CD4-positive, alpha-beta T cell treated with Interferon alpha-2 for 1 hour (primary cell): ENCODE measurements around the gene ABCB9.
A peak's percentile ranks its signal among the peaks of the same experiment; 100 is the strongest.

Source experiments
- DNase-seq, 2 donors: peaks; one replicate each; pipeline ENCODE4 v3.0.0-alpha.2; 2020 to 2022

The ABCB9 gene

DNA sequence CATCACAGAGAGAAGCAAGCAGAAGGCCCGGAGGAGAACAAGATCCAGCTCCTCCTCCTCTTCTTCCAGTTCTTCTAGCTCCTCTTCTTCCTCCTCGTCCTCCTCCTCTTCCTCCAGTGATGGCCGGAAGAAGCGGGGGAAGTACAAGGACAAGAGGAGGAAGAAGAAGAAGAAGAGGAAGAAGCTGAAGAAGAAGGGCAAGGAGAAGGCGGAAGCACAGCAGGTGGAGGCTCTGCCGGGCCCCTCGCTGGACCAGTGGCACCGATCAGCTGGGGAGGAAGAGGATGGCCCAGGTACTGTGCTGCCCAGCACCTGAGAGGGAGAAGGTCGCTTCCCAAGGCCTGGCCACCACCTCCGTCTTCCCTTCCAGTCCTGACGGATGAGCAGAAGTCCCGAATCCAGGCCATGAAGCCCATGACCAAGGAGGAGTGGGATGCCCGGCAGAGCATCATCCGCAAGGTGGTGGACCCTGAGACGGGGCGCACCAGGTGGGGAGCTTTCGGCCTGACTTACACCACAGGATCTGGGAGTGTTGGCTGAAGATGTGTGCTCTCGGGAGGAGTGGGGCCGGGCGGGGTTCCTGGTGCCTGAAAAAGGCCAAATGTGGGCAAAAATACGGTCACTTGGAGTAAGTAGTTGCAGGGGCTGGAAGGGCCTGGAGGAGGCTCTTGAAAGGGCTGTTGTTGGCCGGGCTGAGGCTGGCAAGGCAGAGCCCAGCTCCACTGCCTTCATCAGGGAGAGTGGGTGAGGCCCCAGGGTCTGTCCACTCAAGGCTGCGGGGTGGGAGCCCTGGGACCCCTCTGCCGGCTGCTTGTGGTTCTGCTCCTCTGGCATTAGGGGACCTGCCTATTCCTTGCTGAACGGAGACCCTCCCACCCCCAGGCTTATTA lies 15.6 kb upstream of the ABCB9 start:
- no peak for DNase-seq

DNA sequence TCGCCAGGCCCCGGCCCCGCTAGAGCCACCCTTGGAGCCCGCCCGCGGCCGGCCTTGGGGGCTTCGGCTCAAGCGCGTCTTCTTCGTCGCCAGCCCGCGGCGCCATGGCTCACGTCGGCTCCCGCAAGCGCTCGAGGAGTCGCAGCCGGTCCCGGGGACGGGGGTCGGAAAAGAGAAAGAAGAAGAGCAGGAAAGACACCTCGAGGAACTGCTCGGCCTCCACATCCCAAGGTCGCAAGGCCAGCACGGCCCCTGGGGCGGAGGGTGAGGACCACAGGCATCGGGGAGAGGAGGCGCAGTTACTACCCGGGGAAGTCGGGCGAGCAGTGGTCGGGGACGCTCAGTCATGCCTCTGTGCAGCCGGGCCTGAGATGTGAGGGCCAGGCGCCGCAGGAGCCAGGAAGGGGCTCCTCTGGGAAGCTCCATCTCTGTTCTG lies 14.8 kb upstream of the ABCB9 start:
- DNase-seq: no peak

DNA sequence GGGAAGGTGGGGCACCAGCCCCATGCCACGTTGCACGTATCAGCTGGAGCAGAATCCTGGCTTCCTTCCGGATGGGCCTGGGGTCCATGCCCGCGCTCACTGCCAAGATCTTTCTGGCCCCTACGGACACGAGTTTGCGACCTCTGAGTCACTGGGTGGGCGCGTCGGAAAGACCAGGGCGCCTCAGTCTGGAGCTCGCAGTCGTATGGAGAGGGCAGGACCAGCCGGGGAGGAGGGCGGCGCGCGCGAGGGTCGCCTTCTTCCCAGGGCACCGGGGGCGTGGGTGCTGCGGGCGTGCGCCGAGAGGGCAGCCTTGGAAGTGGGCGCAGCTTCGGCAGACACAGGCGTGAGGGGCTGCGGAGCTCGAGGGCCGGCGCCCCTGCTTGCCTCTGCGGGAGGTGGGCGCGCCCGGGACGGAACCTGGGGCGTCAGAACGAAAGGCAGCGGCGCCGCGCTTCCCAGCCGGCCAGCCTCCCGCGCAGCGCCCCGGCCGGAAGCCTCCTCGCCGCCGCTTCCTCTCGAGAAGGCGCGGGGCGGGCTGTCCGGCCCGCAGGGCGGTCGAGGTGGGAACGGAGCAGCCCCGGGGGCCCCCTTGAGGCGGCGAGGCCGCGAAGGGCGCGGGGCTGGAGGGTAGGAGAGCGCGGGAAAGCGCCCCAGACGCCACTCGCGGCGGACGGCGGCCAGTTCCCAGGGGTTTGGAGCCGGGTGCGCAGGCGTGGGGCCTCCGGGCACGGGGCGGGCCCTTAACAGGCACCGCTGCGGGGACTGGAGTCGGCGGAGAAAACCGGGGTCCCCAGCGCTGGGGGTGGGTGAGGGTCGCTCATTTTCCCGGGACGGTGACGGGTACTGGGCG lies 14.1 kb upstream of the ABCB9 start, which contains the start of gene ARL6IP4:
Gene ARL6IP4 (plus strand): TSS at position 499 of the 853 bp plus-strand sequence. CDS start 459 bp downstream, outside the sequence.
- DNase-seq: peak; percentile 49 to 69

DNA sequence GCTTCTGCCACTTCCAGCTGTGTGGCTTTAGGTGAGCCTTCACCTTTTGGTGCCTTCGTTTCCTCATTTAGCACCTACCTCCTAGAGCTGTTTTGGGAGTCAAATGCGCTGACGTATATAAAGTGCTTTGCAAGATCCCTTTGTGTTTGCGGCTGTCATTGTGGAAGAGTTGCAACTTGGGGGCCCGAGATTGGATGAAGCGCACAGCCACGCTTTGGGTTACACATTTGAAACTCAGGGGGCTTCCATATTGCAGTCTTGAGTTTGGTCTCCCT lies 13.6 kb upstream of the ABCB9 start:
- no peak for DNase-seq

DNA sequence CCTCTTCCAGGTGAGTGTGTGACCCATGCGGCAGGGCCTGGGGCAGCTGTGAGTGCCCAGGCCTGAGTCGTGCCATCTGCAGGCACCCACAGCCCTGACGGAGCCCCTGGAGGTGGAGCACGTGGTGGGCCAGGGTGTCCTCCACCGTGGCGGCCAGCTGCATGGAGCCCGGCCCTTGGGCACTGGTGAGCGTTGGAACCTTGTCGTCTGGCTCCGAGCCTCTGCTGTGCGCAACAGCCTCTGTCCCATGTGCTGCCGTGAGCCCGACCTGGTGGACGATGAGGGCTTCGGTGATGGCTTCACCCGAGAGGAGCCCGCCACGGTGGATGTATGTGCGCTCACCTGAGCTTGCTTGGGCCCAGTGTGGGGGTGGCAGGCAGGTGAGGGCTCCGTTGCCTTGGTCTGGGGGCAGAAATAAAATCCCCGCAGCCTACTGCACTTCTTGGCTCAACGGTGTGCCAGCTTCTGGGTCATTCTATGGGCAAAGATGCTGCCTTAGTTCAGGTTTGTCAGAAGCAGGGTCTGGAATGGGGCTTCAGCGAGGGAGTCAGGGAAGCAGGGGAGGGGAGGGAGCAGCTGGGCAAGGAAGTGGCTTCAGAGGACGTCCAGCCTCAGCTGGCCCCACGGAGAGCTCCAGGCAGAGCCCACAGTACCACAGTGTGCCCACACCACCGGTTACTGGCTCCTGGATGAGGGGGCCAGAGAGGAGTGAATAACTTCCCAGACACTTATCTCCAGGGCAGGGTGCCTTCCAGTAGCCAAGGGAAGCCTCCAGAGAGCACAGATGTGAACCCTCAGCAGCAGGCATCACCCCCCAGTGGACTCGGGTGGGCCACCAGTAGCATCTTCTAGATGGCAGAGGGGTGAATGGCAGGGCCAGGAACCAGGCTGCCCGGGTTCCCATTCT lies 13.0 kb upstream of the ABCB9 start:
- DNase-seq: no peak

DNA sequence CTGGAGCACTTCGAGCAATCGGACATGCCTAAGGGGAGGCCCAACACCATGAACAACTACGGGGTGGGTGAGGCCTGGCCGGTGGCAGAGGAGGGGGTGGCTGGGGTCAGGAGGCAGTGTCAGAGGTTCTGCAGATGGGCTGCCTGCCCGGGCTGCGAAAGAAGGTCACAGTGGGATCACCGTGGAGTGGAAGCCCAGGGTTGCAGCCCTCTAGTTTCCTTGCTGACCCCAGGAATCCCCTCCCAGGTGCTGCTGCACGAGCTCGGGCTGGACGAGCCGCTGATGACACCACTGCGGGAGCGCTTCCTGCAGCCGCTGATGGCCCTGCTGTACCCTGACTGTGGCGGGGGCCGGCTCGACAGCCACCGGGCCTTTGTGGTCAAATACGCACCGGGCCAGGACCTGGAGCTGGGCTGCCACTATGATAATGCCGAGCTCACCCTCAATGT lies 12.3 kb upstream of the ABCB9 start:
- DNase-seq: no peak

DNA sequence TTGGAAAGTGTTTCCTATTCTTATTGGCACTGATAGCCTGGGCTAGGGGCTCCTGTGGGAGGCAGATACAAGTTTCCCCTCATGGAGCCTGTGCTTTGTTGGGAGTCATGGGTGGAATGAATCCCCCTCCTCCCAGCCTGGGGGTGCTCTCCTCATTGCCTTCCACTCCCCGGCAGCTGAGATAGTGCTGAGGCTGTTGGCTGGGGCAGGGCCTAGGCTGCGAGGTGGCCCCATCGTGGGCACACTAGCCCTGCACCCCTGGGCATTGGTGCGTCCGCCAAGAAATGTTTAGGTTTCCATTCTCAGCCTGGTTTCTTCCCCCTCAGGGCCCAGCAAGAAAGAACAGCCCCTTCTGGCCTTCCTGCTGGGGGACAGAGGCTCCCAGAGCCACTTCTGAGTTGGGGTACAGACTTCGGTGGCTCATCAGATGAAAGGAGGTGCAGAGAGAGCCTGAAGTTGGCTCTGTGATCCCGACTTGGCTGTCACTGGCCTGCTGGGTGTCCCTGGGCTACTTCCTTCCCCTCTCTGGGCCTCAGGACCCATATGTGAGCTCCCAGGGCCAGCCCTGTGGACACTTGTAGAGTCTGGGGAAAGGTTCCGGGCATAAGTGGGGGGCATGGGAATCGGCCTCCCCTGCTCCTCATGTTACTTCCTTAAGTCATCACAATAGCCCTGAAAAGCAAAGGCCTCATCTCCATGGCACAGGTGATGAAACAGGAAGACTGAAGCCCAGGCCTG lies 11.6 kb upstream of the ABCB9 start:
- DNase-seq: no peak

DNA sequence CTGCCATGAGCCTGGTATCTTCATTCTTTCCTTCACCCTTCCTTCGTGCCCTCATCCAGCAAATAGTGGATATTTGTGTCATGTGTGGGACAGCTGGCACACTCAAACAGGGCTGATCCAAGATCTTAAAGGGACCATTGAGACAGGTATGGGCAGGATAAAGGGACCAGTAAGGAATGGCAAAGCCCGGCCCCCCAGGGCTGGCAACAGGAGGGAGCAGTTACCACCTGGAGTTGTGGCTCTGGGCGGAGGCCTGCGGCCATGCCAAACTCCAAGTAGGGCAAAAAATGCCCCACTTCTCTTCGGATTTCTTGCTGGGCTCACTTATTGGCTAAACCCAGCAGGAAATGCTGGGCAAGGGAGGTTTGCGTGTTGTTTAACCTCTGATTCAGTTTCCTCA lies 10.9 kb upstream of the ABCB9 start:
- no peak for DNase-seq

DNA sequence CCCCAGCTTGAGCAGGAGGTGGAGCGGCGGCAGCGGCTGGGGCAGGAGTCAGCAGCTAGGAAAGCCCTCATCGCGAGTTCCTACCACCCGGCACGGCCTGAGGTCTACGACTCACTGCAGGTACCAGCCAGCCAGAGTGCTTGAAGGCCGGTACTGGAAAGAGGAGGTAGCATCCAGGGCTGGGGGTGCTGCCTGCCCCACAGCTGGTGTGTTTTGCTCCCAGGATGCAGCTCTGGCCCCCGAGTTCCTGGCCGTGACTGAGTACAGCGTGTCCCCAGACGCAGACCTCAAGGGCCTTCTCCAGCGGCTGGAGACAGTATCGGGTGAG lies 10.3 kb upstream of the ABCB9 start:
- no peak for DNase-seq

DNA sequence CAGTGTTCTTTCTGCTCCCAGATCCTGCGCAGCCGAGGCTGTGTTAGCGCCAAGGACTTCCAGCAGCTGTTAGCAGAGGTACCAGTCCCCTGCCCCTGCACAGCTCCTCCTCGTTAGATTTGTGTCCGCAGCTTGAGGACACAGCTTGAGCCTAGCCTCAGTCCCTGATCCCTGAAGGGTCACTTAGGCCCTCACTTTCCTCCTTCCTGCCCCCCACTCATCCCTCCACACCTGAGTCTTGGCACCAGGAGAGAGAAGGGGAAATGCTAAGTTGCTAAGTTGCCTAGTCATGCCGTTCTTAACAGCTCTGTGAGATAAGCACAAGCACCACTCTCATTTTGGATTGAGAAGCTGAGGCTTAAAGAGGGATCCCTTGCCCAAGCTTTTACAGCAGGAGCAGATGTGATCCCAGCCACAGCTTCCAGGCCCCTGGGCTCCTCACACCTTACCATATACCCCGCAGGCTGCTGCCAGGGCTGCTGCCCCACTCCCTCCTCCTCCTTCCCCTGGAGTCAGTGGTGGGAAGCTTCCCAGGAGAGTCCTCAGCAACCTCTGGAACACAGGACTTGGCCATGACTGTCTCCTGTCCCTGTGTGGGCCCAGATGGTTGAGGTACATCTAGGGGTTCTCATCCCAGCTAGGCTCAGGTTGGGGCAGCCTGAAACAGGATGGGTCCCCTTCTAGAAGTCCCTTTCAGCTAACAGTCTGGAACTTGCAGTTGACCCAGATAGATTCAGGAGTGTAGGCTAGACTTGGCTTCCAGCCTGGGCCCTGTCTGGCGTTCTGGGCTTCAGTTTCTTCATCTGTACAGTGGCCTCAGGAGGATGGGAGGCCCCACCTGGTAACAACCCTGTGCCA lies 9.8 kb upstream of the ABCB9 start:
- no peak for DNase-seq

DNA sequence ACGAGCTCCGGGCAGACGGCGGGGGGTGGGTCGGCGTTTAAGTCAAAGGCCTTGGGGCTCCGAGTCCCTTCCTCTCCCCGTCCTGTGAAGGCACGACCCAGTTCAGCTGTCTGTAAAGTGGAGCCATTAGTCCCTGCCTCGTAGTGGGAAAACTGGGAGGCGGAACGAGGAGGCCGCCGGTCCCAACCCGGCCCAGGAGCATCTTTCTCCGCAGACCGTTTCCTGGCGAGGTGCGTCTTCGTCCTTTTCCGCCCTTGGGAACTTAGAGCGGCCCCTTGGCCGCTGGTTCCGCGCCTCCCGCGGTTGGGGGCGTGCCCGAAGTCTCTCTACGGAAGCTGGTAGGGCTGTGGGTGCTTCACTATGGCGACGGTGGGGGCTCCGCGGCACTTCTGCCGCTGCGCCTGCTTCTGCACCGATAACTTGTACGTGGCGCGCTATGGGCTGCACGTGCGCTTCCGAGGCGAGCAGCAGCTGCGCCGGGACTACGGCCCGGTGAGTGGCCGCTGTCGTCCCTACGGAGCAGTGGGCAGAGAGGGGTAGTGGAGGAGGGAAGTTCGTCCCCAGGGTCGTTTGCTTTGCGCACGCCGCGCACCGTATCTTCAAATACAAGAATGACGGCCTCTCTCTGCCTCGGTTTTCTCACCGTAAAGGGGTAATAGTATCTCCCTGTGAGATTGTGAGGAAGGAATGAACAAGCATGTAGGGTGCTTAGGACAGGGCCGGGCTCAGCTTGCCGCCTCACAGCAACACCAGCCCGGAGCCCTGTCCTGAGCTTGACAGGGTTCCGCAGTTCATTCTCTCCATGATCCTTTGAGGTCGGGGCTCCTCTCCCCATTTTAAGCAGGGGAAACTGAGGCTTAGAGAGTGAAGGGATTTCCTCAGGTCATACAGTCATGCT lies 8.9 kb upstream of the ABCB9 start, which contains the start of gene OGFOD2:
Gene OGFOD2 (plus strand): TSS at position 353 of the 898 bp plus-strand sequence. CDS start 8 bp downstream, at position 361.
- peak; percentile 91 to 95 for DNase-seq

DNA sequence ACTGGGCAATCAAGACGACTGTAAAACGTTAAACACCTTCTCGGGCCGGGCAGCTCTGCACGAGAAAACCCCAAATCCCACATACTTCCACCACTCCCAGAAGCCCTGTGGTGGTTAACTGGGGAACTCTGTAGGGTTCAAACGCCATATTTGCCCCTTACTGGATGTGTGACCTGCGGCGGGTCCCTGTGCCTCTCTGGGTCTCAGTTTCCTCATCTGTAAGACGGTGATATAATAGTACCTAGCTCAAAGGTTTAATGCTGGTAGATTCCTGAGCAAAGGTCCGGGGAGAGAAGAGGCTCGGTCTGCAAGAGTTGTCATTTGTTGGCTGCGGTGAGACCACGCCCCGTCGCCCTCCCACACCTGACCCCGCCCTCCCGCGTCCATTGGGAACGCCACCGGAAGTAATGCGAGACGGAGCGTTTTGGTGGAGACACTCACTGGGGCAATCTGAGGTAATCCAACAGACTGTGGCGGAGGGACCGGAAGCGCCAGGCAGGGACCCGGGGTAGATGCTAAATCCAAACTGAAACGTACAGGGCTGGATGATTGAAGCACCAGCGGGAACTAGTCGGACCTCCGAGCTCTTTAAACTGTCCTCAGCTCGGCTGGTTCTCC lies 8.1 kb upstream of the ABCB9 start:
- DNase-seq: peak; percentile 97 to 99

DNA sequence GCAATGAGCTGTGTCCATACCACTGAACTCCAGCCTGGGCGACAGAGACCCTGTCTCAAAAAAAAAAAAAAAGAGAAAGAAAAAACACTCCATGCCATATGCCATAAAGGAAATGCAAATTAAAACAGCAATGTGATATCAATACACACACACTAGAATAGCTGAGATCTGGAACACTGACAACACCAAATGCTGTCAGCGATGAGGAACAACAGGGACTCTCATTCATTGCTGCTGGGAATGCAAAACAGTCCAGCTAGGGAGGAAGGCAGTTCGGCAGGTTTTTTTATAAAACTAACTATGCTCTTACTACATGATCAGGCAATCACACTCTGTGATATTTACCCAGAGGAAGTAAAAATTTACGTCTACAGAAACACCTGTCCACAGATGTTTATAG lies 3.4 kb upstream of the ABCB9 start:
- DNase-seq: no peak

DNA sequence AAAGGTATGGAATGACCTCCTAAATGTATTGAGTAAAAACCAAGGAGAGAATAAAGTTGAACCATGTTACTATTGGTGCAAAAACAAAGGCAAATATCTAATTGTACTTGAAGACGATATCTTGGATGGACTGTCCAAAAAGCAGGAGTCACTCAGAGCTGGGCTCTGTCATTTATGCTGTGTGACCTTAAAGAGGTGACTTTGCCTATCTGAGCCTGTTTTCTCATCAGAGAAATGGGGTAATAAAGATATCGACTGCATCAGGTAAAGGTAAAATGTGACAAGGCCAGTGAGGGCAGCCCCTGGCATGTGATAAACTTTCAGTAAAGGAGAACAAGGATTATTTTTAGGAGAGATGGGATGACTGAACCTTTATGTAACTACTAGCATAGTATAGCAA lies 1.8 kb upstream of the ABCB9 start:
- no peak for DNase-seq

DNA sequence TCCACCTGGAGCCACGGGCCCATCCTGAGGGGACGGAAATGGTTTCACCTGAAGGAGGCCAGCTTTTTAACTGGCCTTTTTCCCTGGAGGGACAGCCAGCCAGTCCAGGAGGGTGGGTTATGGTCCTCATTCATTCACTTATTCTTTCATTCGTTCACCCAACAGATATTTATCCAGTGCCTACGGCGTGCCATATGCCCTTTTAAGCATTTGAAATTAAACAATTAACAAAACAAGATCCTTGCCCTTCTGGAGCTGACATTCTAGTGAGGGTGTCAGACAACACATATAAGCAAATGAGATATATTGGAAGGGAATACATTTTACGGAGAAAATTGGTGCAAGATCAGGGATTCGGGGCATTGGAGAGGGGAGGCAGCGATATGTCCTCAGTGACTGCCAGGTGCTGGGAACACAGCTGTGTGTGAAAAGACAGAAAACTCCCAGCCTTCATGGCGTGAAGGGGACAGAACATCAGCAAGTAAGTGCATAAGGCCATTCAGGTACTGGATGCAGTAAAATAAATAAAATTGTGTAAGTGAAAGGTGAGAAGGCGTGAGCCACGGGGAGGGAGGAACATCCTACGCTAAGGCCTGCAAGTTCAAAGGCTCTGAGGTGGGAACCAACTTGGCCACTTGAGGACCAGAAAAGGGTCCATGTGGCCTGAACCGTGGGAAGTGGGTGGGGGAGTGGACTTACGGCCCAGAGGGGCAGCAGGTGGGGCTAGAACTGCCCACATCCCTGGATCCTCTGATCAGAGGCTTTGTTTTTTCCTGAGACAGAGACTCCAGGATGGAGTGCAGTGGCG lies 684 bp upstream of the ABCB9 start:
- no peak for DNase-seq

DNA sequence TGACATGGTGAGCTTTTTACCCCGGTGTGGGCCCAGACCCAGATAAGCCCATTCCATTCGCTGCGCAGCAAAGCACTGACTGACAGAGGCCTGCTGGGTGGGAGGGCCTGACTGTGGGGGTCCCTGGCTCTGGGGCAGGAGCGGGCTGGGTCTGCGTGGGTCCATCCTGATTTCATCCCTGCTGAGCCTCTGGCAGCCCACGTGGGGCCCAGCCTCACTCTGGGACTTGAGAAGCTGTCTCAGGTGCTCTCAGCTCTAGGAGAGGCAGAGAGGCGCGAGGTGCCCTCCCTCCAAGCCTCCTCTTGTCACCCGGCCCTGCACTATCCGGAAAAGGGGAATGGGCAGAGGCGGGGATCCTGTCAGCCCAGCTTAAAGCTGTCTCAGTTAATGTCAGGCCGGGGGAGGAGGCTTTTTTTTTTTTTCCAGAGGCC lies 927 bp downstream of the ABCB9 start:
- no peak for DNase-seq

DNA sequence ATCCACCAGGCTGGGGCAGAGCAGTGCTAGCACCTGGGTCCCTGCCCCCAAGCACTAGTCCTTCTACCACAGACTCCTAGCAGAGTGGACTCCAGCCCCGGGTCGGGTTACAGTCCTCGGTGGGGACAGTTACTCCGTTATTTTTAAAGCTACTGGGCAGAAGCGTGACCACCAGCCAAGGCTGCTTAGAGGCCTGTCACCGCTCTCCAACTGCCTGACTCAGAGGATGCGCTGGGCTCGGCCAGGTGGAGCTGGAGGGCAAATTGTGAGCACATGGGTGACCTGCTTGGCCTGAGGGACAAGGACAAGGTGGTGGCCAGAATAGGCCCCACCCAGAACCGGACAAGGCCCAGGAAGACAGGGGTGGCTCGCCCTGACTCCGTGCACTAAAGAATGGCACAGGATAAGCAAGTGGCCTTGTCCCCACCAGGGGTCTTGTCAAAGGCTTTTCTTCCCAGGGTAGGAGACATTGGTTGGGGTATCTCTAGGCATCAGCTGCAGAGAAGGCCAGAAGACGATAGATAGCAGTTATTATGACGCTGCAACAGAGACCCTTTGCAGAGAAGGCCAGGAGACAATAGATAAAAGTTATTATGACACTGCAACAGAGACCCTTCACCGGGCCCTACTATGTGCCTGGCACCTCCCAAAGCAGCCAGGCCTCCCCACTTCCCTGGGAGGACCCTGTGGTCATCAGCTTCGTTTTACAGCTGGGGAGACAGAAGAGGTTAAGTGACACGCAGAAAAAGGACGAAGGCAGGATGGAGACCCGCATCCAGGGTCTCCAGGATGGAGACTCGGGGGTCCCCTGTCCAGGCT lies 1.6 kb downstream of the ABCB9 start:
- DNase-seq: no peak

DNA sequence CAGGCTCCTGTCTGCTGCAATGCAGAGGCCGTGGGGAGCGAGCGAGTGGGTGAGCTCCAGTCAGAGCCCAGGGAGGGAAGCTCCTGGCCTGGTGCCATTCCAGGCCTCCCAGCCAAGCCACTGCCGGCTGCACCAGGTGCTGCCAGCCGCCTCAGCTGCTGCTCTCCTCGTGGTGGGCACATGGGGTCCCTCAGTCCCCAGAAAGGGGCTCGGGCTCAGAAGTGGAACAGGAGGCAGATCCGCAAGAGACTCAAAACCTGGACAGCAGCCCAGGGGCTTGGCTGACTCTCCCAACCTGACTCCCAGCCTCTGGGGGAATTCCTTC lies 2.4 kb downstream of the ABCB9 start:
- no peak for DNase-seq
